ENCODE measurements around the gene GOLT1A. TPM values are rescaled to one million over a fixed set of nuclear protein-coding genes. Genes with fewer than 3 reads are reported as not detected.
"Not testable (repeated sequence)": the region's sequence is repeated elsewhere in the genome, so short reads cannot be mapped to it uniquely, and the experiment has no call there.

GOLT1A gene
- total and polyA plus RNA-seq, 7 donors: 9.6 to 12.5 (median 12.0) TPM; not detected in 4

DNA sequence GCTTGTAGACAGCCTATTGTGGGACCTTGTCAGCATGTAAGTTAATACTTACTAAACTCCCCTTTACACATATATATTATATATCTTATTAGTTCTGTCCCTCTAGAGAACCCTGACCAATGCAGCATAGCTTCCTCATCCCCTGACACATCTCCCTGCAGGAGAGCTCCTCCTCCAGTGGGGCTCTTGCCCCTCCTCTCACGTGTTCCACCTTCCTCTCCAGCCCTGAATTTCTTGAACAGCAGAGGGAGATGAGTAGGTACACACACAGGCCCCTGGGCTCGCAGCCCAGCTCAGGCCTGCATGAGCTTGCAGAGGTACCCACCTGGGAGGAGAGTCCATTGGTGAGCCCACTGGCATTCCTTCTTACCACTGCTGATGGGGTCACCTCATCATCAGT lies 27.3 kb upstream of the GOLT1A start:
- DNase-seq: no peak
- H3K4me3 ChIP-seq: no peak overlapping the region
- no peaks in the 10 kb centered on the region for H3K4me1 ChIP-seq
- 50 to 56% methylated on average over 2 of the region's 2 CpGs for WGBS, 2 donors
- no peak overlapping the region for H3K27ac ChIP-seq
- intact Hi-C loops (cut with DNase I): no loop called here
- H3K27me3 ChIP-seq: no peaks in the 10 kb centered on the region
- TF ChIP-seq, protein P1, sequence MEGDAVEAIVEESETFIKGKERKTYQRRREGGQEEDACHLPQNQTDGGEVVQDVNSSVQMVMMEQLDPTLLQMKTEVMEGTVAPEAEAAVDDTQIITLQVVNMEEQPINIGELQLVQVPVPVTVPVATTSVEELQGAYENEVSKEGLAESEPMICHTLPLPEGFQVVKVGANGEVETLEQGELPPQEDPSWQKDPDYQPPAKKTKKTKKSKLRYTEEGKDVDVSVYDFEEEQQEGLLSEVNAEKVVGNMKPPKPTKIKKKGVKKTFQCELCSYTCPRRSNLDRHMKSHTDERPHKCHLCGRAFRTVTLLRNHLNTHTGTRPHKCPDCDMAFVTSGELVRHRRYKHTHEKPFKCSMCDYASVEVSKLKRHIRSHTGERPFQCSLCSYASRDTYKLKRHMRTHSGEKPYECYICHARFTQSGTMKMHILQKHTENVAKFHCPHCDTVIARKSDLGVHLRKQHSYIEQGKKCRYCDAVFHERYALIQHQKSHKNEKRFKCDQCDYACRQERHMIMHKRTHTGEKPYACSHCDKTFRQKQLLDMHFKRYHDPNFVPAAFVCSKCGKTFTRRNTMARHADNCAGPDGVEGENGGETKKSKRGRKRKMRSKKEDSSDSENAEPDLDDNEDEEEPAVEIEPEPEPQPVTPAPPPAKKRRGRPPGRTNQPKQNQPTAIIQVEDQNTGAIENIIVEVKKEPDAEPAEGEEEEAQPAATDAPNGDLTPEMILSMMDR (IDR thresholded peaks at IDR 0.05): no peak
- TF ChIP-seq POLR2A (IDR thresholded peaks at IDR 0.05) (no peak), POLR2AphosphoS5 (IDR thresholded peaks at IDR 0.05) (no peak), EP300 (IDR thresholded peaks at IDR 0.05) (no peak)
- no peaks in the 10 kb centered on the region for H3K9me3 ChIP-seq
- no peaks in the 10 kb centered on the region for H3K36me3 ChIP-seq

DNA sequence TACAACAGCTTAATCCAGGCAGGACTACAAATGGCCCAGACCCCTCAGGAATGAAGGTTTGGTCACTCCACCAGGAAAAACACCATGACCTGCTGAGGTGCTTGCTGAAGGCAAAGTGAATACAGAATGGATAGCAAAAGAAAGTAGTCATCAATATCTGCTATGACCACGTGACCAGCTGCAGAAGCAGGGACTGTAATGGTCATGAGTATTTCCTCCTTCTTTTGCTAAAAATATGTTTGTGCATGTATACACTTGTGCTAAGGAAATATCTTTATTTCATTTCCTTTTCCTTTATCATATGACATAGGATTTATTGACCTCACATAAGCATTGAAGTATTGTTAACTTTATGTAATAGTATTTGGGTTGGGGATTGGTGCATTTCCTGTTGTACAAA lies 26.4 kb upstream of the GOLT1A start:
- no peaks in the 10 kb centered on the region for H3K4me1 ChIP-seq
- no peak for DNase-seq
- H3K27me3 ChIP-seq: no peaks in the 10 kb centered on the region
- TF ChIP-seq POLR2AphosphoS5 (IDR thresholded peaks at IDR 0.05) (no peak), EP300 (IDR thresholded peaks at IDR 0.05) (no peak), POLR2A (IDR thresholded peaks at IDR 0.05) (no peak)
- TF ChIP-seq, protein P1 (IDR thresholded peaks at IDR 0.05): no peak
- intact Hi-C loops (cut with DNase I): no loop called here
- no peaks in the 10 kb centered on the region for H3K9me3 ChIP-seq
- WGBS, 2 donors: 79 to 81% methylated on average over 1 of the region's 1 CpG
- H3K27ac ChIP-seq: no peak overlapping the region
- no peak overlapping the region for H3K4me3 ChIP-seq
- H3K36me3 ChIP-seq: no peaks in the 10 kb centered on the region

DNA sequence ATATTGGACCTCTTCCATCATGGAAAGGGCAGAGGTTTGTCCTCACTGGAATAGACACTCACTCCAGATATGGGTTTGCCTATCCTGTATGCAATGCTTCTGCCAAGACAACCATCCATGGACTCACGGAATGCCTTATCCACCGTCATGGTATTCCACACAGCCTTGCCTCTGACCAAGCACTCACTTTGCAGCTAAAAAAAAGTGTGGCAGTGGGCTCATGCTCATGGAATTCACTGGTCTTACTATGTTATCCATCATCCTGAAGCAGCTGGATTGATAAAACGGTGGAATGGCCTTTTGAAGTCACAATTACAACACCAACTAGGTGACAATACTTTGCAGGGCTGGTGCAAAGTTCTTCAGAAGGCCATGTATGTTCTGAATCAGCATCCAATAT lies 25.6 kb upstream of the GOLT1A start:
- H3K4me3 ChIP-seq; H3K27me3 ChIP-seq; intact Hi-C loops (cut with DNase I); H3K4me1 ChIP-seq; H3K36me3 ChIP-seq; H3K27ac ChIP-seq; DNase-seq; H3K9me3 ChIP-seq: not testable (repeated sequence)
- 84 to 87% methylated on average over 3 of the region's 3 CpGs for WGBS, 2 donors

DNA sequence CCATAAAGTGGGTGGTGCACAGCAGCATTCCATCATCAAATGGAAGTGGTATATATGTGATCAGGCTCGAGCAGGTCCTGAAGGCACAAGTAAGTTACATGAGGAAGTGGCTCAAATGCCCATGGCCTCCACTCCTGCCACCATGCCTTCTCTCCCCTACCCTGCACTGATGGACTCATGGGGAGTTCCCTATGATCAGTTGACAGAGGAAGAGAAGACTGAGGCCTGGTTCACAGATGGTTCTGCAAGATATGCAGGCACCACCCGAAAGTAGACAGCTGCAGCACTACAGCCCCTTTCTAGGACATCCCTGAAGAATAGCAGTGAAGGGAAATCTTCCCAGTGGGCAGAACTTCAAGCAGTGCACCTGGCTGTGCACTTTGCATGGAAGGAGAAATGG lies 24.7 kb upstream of the GOLT1A start:
- H3K36me3 ChIP-seq; H3K4me3 ChIP-seq; H3K27me3 ChIP-seq; H3K27ac ChIP-seq; intact Hi-C loops (cut with DNase I); H3K9me3 ChIP-seq; DNase-seq; H3K4me1 ChIP-seq: not testable (repeated sequence)
- 85 to 91% methylated on average over 2 of the region's 2 CpGs for WGBS, 2 donors

DNA sequence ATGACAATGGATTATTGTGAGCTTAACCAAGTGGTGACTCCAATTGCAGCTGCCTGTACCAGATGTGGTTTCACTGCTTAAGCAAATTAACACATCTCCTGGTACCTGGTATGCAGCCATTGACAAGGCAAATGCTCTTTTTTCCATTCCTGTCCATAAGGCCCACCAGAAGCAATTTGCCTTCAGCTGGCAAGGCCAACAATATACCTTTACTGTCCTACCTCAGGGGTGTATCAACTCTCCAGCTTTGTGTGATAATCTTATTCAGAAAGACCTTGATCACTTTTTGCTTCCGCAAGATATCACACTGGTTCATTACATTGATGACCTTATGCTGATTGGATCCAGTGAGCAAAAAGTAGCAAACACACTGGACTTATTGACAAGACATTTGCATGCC lies 23.7 kb upstream of the GOLT1A start:
- H3K27ac ChIP-seq; H3K9me3 ChIP-seq; intact Hi-C loops (cut with DNase I); H3K4me1 ChIP-seq; H3K27me3 ChIP-seq; H3K36me3 ChIP-seq; DNase-seq; H3K4me3 ChIP-seq: not testable (repeated sequence)
- WGBS, 2 donors: 99 to 100% methylated on average over 1 of the region's 1 CpG

DNA sequence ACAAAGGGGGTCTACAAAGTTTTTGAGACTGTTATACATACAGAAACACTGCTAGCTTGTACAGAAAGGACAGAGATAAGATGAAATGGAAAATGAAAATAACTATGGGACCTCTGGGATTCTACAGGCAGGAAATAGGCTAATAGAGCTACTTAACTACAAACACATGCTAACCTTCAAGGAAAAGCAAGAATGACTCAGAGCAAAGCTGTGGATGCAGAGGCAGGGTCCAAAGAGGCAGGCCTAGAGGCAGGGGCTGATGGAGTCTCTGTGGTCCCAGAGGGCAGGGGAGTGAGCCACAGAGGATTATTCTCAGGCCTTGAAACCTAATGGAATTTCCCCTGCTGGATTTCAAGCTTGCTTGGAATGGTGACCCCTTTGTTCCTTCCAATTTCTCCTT lies 18.7 kb upstream of the GOLT1A start:
- DNase-seq: no peak

More for the DNA sequence above, 18.7 kb upstream of the GOLT1A start:
- Histone ChIP-seq H3K27me3 (no peaks in the 10 kb centered on the region), H3K9me3 (no peaks in the 10 kb centered on the region), H3K4me1 (no peaks in the 10 kb centered on the region), H3K27ac (no peak overlapping the region), H3K36me3 (no peaks in the 10 kb centered on the region), H3K4me3 (no peak overlapping the region)
- TF ChIP-seq POLR2A (IDR thresholded peaks at IDR 0.05): no peak
- TF ChIP-seq, protein P1 (IDR thresholded peaks at IDR 0.05): no peak
- no peak for TF ChIP-seq POLR2AphosphoS5 (IDR thresholded peaks at IDR 0.05)
- no peak for TF ChIP-seq EP300 (IDR thresholded peaks at IDR 0.05)
- intact Hi-C loops (cut with DNase I): no loop called here
